NCI-H1105 treated with DMSO at 0.1 percent for 48 hours (cell line): ENCODE measurements around the gene CIB4.

Source experiments
- DNase-seq: peaks from one replicate; lab custom pipeline; 2025; lab: John Stamatoyannopoulos, UW

Gene CIB4

DNA sequence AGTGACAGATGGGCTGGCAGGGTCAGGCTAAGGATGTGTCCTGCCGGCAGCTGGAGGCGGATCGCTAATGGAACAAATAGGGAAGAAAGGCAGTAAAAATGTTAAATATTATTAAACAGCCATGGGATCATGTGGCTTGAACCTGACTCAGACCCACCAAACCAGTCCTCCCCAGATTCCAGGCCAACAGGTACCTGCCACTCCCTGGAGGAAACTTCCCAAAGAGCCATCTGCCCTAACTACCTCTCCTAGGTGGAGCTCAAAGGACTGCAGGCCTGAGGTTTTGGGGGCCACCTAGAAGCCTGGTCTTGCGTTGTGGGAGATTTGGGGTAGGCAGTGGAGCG, 34.3 kb downstream of the CIB4 start:
- no peak for DNase-seq

DNA sequence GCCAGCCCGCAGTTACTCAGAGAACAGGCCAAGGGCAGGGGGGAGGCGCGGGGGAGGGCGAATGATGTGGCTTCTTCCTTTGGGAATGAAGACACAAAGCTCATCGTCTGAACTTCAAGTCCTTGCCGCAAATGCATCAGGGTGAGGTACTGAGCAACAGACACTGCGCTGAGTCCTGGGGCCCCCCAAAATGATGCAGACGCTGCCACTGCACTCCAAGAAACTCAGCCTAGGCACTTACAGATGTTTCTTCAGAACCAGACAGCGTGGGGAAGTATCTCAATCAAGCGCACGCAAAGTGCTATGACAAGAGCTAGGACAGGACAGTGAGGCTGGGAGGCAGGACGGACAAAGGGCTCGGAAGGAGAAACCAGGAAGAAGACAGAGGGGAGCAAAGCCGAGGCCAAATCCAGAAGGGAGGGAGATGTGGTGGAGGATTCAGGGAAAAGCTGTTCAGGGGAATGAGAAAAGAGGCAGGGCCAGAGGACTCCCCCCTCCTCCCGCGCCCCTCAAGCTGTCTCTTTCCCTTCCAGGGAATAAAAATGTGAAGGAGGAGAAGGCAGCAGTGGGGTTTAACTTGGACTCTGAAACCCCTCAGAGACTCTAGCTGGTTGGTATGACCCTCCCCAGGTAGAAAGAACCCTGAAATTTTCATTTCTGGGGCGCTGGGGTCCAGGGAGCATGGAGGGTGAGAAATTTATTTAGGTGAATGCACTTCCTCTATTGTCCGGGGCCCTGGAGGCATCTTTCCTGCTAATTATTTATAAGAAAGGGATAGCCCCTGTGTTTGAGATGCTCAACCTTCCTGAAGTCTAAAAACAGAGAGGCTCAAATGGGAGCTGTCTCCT, 34.9 kb downstream of the CIB4 start:
- DNase-seq, result no peak

DNA sequence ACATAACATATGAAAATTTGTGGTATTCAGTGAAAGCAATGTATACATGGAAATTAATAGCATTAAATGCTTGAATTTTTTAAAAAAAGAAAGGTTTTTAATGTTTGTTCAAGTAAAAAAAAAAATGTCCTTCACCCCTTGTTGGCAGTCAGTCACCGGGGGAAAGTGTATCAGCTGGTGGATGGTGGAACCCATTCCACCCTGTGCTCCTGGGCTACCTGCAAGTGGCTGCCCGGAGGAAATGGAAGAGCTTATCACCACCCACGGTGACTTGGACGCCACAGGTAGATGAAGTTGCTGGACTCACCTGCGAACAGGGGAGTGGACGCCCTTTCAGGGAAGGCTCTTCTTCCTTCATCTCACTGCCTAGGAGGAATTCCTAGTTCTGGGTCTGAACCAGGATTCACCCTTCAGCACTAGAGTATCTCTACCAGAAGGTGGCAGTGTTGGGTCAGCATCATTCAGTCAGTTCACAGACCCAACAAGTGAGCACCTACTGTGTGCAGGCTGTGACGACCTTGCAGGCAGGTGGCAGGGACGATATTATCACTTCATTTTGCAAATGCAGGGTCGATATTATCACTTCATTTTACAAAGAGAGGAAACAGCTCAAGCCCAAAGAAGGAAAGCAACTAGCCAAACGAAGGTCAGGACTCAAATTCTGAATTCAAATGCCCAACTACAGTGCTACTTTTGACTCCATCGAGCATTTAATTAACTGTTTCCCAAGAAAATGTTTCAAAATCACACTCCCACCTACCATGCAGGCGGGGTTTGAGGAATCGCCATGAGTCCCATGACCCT, 35.8 kb downstream of the CIB4 start:
- DNase-seq, result peak; percentile 38

DNA sequence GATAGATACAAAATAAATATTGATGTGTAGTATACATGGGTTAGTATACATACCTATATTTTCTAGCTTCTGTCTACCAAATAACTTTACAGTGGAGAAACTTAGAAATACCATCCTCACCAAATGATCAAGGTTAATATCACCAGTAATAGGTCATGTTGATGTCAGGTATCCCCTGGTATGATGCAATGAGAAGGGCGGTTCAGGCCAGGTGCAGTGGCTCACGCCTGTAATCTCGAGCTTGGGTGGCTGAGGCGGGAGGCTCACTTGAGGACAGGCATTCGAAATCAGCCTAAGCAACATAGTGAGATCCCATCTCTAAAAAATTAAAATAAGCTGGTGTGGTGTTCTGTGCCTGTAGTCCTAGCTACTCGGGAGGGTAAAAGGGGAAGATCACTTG, 38.6 kb downstream of the CIB4 start:
- DNase-seq, result no peak

DNA sequence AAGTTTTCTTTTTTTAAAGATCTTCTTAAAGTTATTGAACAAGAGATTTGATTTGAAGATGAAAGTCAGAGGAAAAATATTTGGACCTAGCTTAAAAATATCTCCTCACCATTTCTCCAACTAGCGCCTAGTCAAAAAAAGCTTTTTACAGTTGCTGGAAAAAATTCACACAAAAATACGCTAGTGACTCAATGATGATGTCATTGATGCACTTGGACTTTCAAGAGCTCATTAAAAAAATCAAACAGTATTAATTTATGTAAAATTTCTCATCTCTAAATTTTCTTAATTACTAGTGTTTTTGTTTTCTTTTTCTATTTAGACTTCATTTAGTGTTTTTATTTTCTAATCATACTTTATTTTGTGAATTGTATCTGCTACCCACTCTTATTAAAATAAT, 41.8 kb downstream of the CIB4 start:
- DNase-seq, result no peak

DNA sequence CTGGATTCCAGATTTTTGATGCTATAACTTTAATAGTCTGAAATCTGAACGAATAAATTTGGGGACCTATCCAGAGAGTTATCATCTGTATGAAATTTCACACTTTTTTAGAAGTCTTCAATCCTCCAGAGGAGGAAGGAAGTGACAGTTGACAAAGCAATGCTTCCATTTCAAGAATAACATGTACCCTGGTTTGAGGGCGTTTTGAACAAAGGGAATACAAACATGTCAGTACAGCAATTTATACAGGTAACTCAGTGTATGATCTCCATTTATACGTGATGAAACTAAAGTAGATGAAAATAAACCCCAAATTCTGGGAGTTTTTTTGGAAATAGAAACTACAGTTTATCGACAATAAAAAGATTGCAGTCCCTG, 42.2 kb downstream of the CIB4 start:
- no peak for DNase-seq

DNA sequence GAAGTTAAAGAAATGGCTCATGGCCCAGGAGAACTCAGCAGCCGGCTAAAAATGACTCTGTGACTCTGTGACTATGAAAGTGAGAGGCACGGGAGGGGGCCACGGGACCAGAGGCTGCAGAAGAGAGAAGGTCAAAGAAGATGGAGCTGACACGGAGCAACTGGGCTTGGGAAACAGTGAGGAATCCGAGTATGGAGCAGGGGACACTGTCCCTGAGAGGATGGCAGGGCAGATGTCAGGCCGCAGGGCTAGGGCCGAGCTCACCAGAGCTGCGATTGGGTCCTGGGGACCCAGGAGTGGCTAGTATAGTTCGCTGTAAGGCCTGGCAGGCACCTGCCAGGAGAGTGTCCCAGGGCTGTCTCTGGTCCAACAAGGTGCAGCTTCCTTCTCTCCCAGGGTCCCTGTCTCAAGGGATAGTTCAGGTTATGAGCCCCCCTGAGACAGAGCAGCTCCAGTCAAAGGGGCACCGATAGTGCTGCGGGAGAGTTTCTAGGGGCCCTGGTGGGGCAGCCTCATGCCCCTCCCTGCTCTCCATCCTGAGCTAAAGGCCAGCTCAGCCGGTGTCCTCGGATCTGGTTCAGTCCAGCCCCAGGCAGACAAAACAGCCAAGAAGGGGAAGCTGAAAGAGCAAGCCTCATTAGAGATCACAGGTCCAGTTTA, 42.7 kb downstream of the CIB4 start:
- DNase-seq, result no peak

DNA sequence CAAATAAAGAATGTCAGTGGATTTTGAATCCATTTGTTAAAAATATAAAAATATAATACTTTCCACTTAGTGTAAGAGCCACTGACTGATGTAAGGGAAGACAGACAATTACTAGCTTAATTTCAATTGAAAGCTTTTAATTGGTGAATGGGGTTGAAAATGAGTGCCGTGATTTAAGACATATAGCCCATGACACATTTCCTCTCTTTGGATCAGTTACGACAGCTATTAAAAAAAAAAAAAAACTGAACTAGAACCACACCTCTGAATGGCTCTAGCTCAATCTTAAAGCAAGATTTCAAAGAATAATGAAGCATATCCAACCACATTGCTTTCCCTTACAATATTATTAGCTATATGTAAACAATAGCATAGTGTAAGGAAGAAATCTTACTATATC, 44.0 kb downstream of the CIB4 start:
- DNase-seq, result no peak

DNA sequence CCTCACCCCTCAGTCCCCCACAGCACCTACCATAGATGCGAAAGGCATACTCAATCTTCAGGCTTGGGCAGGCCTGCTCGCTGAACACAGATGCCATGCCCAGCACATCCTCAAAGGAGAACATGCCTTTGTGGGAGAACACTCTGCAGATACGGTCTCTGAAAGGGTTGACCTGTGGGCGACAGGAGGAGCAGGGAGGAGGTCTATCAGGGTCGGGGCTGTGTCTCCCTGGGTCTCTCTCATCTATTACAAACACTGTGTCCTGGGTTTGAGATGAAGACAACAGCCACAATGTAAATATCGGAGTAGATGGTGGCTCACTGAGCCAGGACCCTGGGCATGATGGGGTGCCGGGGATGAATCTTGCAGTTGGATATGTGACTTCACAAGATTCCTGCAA, 46.0 kb downstream of the CIB4 start:
- no peak for DNase-seq

DNA sequence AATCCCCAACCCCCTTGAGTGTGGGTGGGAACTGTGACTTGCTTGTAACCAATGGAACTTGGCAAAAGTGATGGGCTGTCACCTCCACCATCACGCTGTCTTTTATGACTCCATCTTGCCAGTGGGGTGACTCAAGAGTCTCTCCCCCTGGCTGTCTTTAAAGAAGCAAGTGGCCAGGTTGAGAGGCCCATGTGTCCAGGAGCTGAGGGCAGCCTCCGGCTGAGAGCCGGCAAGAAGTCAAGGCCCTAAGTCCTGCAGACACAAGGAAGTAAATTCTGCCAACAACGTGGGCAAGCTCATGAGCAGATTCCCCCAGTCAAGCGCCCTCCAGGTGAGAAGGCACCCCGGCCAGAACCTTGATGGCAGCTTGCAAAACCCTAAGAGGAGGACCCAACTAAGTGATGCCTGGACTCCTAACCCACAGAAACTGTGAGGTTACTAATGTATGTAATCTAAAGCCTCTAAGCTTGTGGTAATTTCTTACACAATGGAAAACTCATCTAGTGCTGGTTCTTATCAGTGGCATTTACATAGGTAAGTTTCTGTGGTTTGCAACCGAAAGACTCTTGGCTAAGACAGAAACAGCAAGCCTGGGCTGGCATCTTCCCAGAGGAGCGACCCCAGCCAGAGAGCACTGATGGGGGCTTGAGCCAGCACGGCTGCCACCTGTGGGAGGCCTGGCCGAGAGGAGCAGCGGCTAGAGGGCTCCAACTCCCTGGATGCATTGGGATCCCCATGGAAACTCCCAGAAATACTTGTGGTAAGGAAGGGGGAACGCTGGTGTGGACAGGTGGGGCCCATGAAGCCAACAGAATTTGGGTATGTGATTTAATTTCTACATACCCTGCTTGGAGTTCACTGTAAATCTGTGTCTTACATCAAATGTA, 49.3 kb downstream of the CIB4 start:
- no peak for DNase-seq

DNA sequence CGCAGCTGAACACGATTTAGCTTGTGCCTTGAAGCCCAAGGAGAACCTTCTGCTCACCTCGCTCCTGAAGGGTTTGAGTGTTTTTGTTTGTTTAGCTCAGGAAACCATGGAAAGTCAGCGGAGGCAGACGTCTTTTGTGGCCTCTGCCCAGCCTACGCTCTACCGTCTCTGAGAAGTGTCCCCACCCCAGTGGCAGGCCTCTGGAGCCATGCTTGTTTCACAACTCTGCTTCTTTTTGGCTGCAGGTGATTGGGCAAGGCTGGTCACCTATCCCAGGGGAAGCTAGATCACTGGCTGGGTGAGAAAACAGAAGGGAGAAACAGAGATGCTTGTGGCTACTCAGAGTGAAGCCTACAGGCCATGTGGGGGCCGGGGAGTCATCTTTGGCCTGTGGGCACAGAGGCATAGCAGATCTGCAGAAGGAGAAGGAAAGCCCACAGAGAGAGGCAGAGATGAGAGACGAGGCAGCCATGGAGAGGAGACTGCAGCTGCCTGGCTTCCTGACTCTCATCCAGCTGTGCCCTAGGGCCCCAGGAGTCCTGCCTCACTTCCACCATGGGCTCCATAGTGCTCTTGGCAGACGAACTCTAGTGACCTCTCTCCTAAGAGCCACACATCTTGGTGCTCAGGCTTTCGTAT, 50.1 kb downstream of the CIB4 start:
- DNase-seq, result no peak

DNA sequence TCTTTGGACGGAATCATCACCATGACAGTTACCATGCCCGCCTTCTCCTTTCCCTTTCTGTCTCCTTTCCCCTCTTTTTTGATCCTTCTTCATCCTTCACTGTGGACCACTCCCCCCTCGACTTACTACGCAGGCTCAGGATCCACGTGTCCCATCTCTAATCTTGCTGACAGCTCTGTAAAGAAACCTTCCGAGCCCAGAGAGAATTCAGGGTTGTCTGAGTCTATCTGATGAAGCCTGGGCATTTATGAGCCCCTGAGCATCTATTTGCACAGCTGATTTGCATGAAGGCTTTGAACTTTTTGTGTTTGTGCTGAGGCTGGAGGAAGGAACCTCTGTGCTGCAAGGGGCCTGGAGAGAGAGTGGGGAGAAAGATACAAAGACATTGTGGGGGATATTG, 50.7 kb downstream of the CIB4 start:
- DNase-seq, result no peak

DNA sequence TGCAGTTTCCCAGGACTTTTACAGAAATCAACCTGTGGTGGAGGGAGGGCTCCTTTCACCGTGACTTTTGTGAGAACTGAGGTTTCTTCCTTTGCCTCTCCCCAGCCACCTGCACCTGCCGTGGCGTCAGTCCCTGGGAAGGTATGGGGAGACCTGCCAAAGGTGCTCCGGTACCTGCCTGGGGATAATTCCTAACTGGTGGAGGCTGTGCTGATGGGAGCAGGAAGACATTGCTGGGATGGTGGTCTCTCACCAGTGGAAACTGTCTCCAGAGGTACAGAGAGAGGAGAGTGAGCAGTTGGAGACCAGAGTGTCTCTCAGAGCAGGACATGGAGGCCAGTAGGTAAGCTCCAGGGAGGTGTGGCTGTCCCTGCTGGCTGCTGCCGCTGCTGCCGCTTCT, 52.6 kb downstream of the CIB4 start:
- no peak for DNase-seq

DNA sequence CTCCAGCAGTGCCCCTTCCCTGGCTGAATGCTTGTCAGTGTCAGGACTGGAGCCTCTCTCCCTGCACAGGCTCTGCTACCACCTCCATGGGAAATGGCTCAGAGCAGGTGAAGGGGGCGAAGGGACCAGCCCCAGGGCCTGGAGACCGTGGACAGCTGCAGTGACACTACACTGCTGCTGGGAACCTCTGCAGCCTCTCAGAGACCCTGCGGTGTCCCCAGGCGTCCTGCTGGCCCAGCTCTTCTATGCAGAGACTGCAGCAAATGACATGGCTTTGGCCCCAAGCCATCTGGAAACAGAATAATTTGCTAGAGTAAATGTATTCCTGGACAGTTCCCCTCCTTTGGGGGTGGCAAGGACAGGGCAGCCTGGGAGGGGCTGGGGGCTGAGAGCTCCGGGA, 53.2 kb downstream of the CIB4 start:
- peak; percentile 1 for DNase-seq

DNA sequence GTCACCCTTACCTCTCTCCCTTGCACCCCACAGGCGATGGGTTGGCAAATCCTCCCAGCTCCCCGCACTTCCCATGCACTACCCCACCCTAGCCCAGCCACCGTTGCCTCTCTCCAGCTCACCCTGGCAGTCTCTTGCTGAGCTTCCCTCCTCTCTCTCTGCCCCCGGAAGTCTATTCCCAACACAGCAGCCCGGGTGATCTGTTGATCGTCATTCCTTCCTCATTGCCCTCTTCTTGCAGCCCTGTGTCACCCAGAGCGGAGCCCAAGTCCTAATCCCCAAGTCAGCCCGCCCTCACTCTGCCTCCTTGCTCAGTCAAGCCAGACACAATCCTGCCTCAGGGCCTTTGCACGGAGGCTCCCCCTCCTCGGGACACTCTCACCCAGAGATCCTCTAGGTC, 55.2 kb downstream of the CIB4 start:
- DNase-seq, result no peak

DNA sequence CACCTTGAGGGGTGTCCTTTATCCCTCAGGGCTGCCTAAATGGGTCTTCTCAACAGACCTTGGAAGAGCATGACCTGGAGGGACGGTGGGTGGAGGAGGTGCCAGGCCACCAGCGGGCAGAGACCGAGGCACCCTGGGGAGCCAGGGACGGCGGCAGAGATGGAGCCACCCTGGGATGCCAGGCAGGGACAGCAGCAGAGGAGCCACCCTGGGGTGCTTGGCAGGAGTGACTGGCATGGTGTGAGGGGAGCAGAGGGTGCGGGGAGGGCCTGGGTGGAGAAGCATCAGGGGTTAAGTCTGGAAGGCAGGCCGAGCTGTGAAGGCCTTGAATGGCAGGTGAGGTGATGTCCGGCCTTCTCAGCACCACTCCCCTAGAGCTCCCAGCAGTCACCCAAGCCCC, 56.1 kb downstream of the CIB4 start:
- DNase-seq, result no peak

DNA sequence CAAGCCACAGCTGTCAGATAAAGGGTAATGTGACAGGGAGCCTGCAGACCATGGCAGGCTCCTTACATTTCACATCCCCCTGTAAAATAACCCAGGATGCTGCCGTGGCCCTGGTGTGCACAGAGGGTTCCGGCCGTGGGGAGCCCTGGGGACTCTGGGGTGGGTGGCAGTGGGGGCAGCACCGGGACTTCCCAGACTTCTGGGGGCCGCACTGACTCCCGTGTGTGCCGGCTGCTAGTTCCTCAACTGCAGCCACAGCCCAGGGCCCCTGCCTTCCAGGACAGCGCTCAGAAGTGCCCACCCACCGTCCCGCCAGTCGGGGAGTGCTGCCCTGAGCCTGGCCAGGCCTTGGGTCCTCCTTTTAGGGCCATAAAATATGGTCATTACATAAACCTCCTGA, 56.5 kb downstream of the CIB4 start:
- DNase-seq, result no peak

DNA sequence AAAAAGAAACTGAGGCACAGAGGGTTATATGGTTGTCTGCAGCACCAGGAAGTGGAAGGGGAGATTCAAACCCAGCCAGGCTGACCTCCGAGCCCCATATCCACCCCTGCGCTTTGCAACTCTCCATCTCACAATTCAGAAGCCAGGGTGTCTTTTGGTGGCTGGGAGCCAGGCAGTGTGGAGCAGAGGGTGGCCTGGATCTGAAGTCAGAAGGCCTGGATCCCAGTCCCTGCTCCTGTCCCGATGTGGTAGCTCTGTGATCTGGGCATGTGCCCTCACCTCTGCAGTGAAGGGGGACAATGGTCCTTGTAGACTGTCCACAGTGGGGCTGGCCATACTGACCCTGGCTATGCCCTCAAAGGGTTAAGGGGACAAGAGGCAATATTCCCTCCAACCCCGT, 57.0 kb downstream of the CIB4 start:
- no peak for DNase-seq

DNA sequence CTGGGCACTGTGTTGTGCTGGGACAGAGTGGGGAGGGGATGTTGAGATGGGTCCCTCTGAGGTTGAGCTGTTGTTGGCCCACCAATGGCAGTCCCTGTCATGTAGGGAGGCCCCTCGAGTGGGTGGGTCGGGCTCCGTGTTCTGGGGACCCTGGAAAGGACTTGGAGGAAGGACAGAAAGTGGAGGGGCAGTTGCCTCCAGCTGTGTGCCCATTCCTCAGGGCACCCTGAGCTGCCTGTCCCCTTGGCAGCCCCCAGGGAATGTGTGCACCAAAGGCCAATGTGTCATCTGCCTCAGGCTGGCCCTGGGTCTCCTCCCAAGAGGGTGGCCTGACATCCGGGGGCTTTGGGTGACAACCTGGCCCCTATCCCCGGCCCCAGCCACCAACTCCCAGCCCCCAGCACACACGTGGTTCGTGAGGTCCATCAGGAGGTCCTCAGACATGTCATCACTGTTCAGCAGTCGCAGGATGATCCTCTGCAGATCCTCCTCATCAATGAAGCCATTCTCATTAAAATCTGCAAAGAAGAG, 57.7 kb downstream of the CIB4 start:
- DNase-seq, result no peak

DNA sequence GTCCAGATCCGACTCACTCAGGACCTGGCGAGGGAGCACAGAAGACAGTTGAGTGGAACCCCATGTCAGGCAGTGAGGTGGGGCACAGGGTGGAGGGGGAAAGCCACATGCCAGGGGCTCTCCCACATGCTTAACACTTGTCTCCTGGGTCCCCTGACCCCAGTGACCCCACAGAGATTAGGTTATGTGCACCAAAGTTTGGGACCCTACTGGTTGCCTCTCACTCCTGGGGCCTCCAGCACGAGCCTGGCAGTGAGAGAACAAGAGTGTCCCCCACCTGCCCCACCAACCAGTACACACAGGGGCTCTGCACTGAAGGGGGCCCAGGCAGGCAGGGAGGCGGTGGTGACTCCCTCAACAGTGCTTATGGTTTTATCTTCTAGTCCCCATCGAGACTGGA, 58.3 kb downstream of the CIB4 start:
- DNase-seq, result no peak
